Loucy (cell line): ENCODE results near the gene MYO1D.

ENCODE experiments used
- H2AFZ ChIP-seq: fragments of 200-600 bp; sonication (generic); 2 replicates; pipeline ENCODE4 v1.6.0; 2016; ENCODE audit warnings: antibody characterized with exemption, mild to moderate bottlenecking, low read length, moderate library complexity
- H3F3A ChIP-seq: fragments of 200-600 bp; 2 replicates; pipeline ENCODE4 v1.6.0; 2016; ENCODE audit warnings: antibody characterized with exemption, low read depth, mild to moderate bottlenecking
- H3K27me3 ChIP-seq: fragments of 200-600 bp; sonication (generic); 2 replicates; pipeline ENCODE4 v1.6.1; 2014; ENCODE audit warnings: low read length, mild to moderate bottlenecking; ENCODE audit not compliant: insufficient read depth, poor library complexity, severe bottlenecking
- H3K36me3 ChIP-seq: fragments of 200-600 bp; sonication (generic); 2 replicates; pipeline ENCODE4 v1.6.1; 2016; ENCODE audit warnings: low read length; ENCODE audit not compliant: insufficient read depth
- H3K4me1 ChIP-seq: fragments of 200-600 bp; sonication (generic); 2 replicates; pipeline ENCODE4 v1.5.1; 2014; ENCODE audit warnings: low read length, mild to moderate bottlenecking; ENCODE audit not compliant: insufficient read depth, poor library complexity, severe bottlenecking
- H3K4me2 ChIP-seq: fragments of 200-600 bp; sonication (generic); 2 replicates; pipeline ENCODE4 v1.6.0; 2014; ENCODE audit warnings: antibody characterized with exemption, low read length, low read depth, mild to moderate bottlenecking; ENCODE audit not compliant: poor library complexity, severe bottlenecking
- H3K4me3 ChIP-seq: fragments of 200-600 bp; sonication (generic); 2 replicates; pipeline ENCODE4 v1.5.1; 2014; ENCODE audit warnings: low read length, mild to moderate bottlenecking, mixed read lengths; ENCODE audit not compliant: poor library complexity, severe bottlenecking
- H3K79me2 ChIP-seq: fragments of 200-600 bp; sonication (generic); 2 replicates; pipeline ENCODE4 v1.6.1; 2014; ENCODE audit warnings: low read length; ENCODE audit not compliant: insufficient read depth
- H3K9ac ChIP-seq: fragments of 200-600 bp; sonication (generic); 2 replicates; pipeline ENCODE4 v1.6.0; 2014; ENCODE audit warnings: mild to moderate bottlenecking, low read depth, low read length, moderate library complexity; ENCODE audit not compliant: poor library complexity, severe bottlenecking
- H3K9me2 ChIP-seq: fragments of 200-600 bp; sonication (generic); replicated peaks from 2 replicates; pipeline ENCODE4 v1.6.1; 2016; ENCODE audit warnings: low read depth, low read length, mixed read lengths
- H3K9me3 ChIP-seq: fragments of 200-600 bp; sonication (generic); 2 replicates; pipeline ENCODE4 v1.6.1; 2014; ENCODE audit warnings: mild to moderate bottlenecking, antibody characterized with exemption, low read length, low read depth; ENCODE audit not compliant: insufficient read depth
- H4K20me1 ChIP-seq: fragments of 200-600 bp; sonication (generic); 2 replicates; pipeline ENCODE4 v1.6.0; 2014; ENCODE audit warnings: antibody characterized with exemption, low read length, mild to moderate bottlenecking; ENCODE audit not compliant: insufficient read depth, poor library complexity, severe bottlenecking
- CTCF ChIP-seq: fragments of 200-600 bp; sonication (generic); conservative IDR thresholded peaks from 2 replicates; pipeline ENCODE4 v1.5.1; 2014; ENCODE audit warnings: mild to moderate bottlenecking, antibody characterized with exemption, low read length
- EZH2phosphoT487 ChIP-seq: fragments of 200-600 bp; IDR thresholded peaks from 2 replicates; pipeline ENCODE4 v1.6.1; 2018; ENCODE audit warnings: antibody characterized with exemption, mild to moderate bottlenecking, moderate library complexity, borderline replicate concordance

The MYO1D gene

GRCh38 chr17:32625971-32626370 lies 251.0 kb downstream of the MYO1D start:
- no peak overlapping the region for H3K4me2 ChIP-seq
- H3K9ac ChIP-seq, result no peak overlapping the region
- H3K36me3 ChIP-seq, result no peaks in the 10 kb centered on the region
- H3K27me3 ChIP-seq, result no peaks in the 10 kb centered on the region
- H3K9me3 ChIP-seq, result no peaks in the 10 kb centered on the region
- TF ChIP-seq CTCF (no peak), EZH2phosphoT487 (no peak)
- no peaks in the 10 kb centered on the region for H3F3A ChIP-seq
- no peaks in the 10 kb centered on the region for H3K9me2 ChIP-seq
- H3K4me1 ChIP-seq, result no peaks in the 10 kb centered on the region
- H3K79me2 ChIP-seq, result no peaks in the 10 kb centered on the region
- no peak overlapping the region for H2AFZ ChIP-seq
- no peaks in the 10 kb centered on the region for H4K20me1 ChIP-seq
- no peak overlapping the region for H3K4me3 ChIP-seq

GRCh38 chr17:32623196-32623595 lies 253.7 kb downstream of the MYO1D start:
- H3F3A ChIP-seq, result no peaks in the 10 kb centered on the region

GRCh38 chr17:32622540-32622939 lies 254.4 kb downstream of the MYO1D start:
- no peaks in the 10 kb centered on the region for H3K9me3 ChIP-seq
- H3K79me2 ChIP-seq, result no peaks in the 10 kb centered on the region
- no peaks in the 10 kb centered on the region for H3F3A ChIP-seq
- no peaks in the 10 kb centered on the region for H3K9me2 ChIP-seq
- TF ChIP-seq CTCF (no peak), EZH2phosphoT487 (no peak)
- H3K27me3 ChIP-seq, result no peaks in the 10 kb centered on the region
- no peaks in the 10 kb centered on the region for H3K4me1 ChIP-seq
- no peak overlapping the region for H3K9ac ChIP-seq
- no peak overlapping the region for H3K4me3 ChIP-seq
- H3K4me2 ChIP-seq, result no peak overlapping the region
- H3K36me3 ChIP-seq, result no peaks in the 10 kb centered on the region
- H2AFZ ChIP-seq, result no peak overlapping the region
- no peaks in the 10 kb centered on the region for H4K20me1 ChIP-seq

More at GRCh38 chr17:32623196-32623595, 253.7 kb downstream of the MYO1D start:
- Histone ChIP-seq H3K4me1 (no peaks in the 10 kb centered on the region), H3K27me3 (no peaks in the 10 kb centered on the region), H3K4me3 (no peak overlapping the region), H3K9me3 (no peaks in the 10 kb centered on the region), H3K36me3 (no peaks in the 10 kb centered on the region), H3K4me2 (no peak overlapping the region), H3K9ac (no peak overlapping the region), H4K20me1 (no peaks in the 10 kb centered on the region), H3K9me2 (no peaks in the 10 kb centered on the region), H2AFZ (no peak overlapping the region), H3K79me2 (no peaks in the 10 kb centered on the region)
- TF ChIP-seq CTCF (no peak), EZH2phosphoT487 (no peak)
